ENCODE measurements around the gene RGS6.

DNA sequence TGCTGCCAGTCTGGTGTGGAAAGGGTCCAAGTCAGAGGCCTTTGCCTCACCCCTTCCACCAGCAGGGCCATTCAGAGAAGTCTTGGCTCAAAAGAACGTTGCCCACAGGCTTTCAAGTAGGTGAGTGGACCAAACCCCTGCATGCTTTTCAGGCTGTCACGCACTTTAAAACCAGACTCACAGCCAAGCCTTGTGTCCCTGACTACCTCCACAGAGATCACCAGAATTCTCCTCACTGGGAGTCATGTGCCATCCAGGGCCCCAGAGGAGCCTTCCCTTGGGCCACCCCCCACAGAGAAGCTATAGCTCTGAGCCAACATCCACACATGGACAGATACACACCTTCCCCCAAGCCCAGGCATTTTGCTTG, 678.6 kb downstream of the RGS6 start:
- TF ChIP-seq POLR2A (IDR thresholded peaks at IDR 0.05; ENCODE audit: low read depth, low read length) = no peak
- no peak for TF ChIP-seq POLR2AphosphoS5 (IDR thresholded peaks at IDR 0.05; ENCODE audit: low read depth, low read length)
- no peak for TF ChIP-seq TAF1 (IDR thresholded peaks at IDR 0.05; ENCODE audit: low read depth, low read length)
